IMR-90 (cell line): ENCODE results near the gene CHN1. TPM values are rescaled to one million over a fixed set of nuclear protein-coding genes. Genes with fewer than 3 reads are reported as not detected.

Experiments
- ATAC-seq: fragments of 200-7000 bp; cut with Tn5 transposase; 2 replicates; pipeline ENCODE4 v1.9.1; 2020; ENCODE audit warnings: low read depth, mild to moderate bottlenecking, moderate library complexity
- BruUV-seq: library from RNA; stranded (reverse); fragments of 400-500 nt; replicated peaks from 2 replicates; lab custom pipeline; 2021; lab: Mats Ljungman, UMichigan
- CTCF ChIA-PET: fragments of 300-600 bp; formaldehyde crosslinking; extraction: SDS; loops from one replicate; lab custom pipeline; 2021; ENCODE audit warnings: antibody characterized with exemption; lab: Yijun Ruan, JAX
- POLR2A ChIA-PET: fragments of 300-600 bp; sonication (Branson Sonifier 250); formaldehyde crosslinking; loops from one replicate; lab custom pipeline; 2022; ENCODE audit warnings: antibody characterized with exemption; ENCODE audit not compliant: unreplicated experiment; lab: Charles Lee
- DNase-seq: peaks from one replicate; pipeline ENCODE4 v3.0.0; 2013
- H2AFZ ChIP-seq: replicated peaks from 2 replicates; pipeline ENCODE3; 2013; ENCODE audit warnings: low read length, mild to moderate bottlenecking; ENCODE audit not compliant: poor library complexity
- H2AK5ac ChIP-seq: 2 replicates; pipeline ENCODE4 v1.6.1; 2013; ENCODE audit warnings: low read depth, low read length, inconsistent platforms
- H2AK9ac ChIP-seq: replicated peaks from 2 replicates; pipeline ENCODE3; 2013; ENCODE audit warnings: mild to moderate bottlenecking, low read depth, low read length, moderate library complexity; ENCODE audit not compliant: poor library complexity
- H2BK120ac ChIP-seq: 2 replicates; pipeline ENCODE4 v1.6.1; 2013; ENCODE audit warnings: low read depth, low read length, inconsistent platforms
- H2BK15ac ChIP-seq: 3 replicates; pipeline ENCODE4 v1.6.1; 2013; ENCODE audit warnings: low read depth, low read length, inconsistent platforms
- H2BK20ac ChIP-seq: 2 replicates; pipeline ENCODE4 v1.6.1; 2013; ENCODE audit warnings: low read depth, mild to moderate bottlenecking, inconsistent platforms, low read length, moderate library complexity
- H2BK5ac ChIP-seq: 2 replicates; pipeline ENCODE4 v1.6.1; 2013; ENCODE audit warnings: mild to moderate bottlenecking, low read depth, low read length, inconsistent platforms; ENCODE audit not compliant: poor library complexity, severe bottlenecking
- H3K14ac ChIP-seq: replicated peaks from 2 replicates; pipeline ENCODE4 v1.6.1; 2013; ENCODE audit warnings: low read depth, low read length, inconsistent platforms
- H3K18ac ChIP-seq: 2 replicates; pipeline ENCODE4 v1.6.1; 2013; ENCODE audit warnings: low read depth, low read length, control low read depth
- H3K23ac ChIP-seq: 2 replicates; pipeline ENCODE4 v1.6.1; 2013; ENCODE audit warnings: low read depth, low read length, inconsistent platforms
- H3K27ac ChIP-seq: 2 replicates; pipeline ENCODE4 v1.5.1; 2013; ENCODE audit warnings: mild to moderate bottlenecking, control low read depth, low read length; ENCODE audit not compliant: insufficient read depth
- H3K27me3 ChIP-seq: 2 replicates; pipeline ENCODE4 v1.6.1; 2013; ENCODE audit warnings: low read length; ENCODE audit not compliant: control insufficient read depth, insufficient read depth
- H3K36me3 ChIP-seq: 2 replicates; pipeline ENCODE4 v1.6.1; 2013; ENCODE audit warnings: low read length, mixed read lengths; ENCODE audit not compliant: control insufficient read depth, insufficient read depth
- H3K4ac ChIP-seq: 2 replicates; pipeline ENCODE4 v1.6.1; 2013; ENCODE audit warnings: low read depth, low read length, inconsistent platforms
- H3K4me1 ChIP-seq: 2 replicates; pipeline ENCODE4 v1.6.1; 2013; ENCODE audit warnings: low read length, mixed read lengths; ENCODE audit not compliant: control insufficient read depth, insufficient read depth
- H3K4me2 ChIP-seq: 2 replicates; pipeline ENCODE4 v1.6.1; 2013; ENCODE audit warnings: low read depth, mild to moderate bottlenecking, control low read depth, low read length, moderate library complexity
- H3K4me3 ChIP-seq: 2 replicates; pipeline ENCODE4 v1.5.1; 2013; ENCODE audit warnings: low read depth, mild to moderate bottlenecking, control low read depth, low read length, moderate library complexity; ENCODE audit not compliant: insufficient read depth
- H3K56ac ChIP-seq: 2 replicates; pipeline ENCODE4 v1.6.1; 2013; ENCODE audit warnings: low read length, inconsistent platforms; ENCODE audit not compliant: insufficient read depth; ENCODE audit errors: extremely low read depth
- H3K79me1 ChIP-seq, 2 experiments: 2 replicates each; pipeline ENCODE4 v1.6.1; 2013; ENCODE audit warnings: low read length in 2 of 2, inconsistent platforms in 1 of 2, low read depth in 1 of 2
- H3K9ac ChIP-seq: 2 replicates; pipeline ENCODE4 v1.6.1; 2013; ENCODE audit warnings: low read depth, low read length, control low read depth
- H3K9me1 ChIP-seq: 2 replicates; pipeline ENCODE4 v1.6.1; 2013; ENCODE audit warnings: low read length, inconsistent platforms; ENCODE audit not compliant: insufficient read depth
- H3K9me3 ChIP-seq: 2 replicates; pipeline ENCODE4 v1.6.1; 2013; ENCODE audit warnings: low read length; ENCODE audit not compliant: control insufficient read depth, insufficient read depth
- H4K20me1 ChIP-seq: 2 replicates; pipeline ENCODE4 v1.6.1; 2013; ENCODE audit warnings: low read length, inconsistent platforms; ENCODE audit not compliant: insufficient read depth
- H4K5ac ChIP-seq: 2 replicates; pipeline ENCODE4 v1.6.1; 2013; ENCODE audit warnings: mild to moderate bottlenecking, low read depth, low read length, control low read depth
- H4K8ac ChIP-seq, 2 experiments: 2 replicates each; pipeline ENCODE4 v1.6.1; 2013; ENCODE audit warnings: low read depth in 2 of 2, low read length in 2 of 2, control low read depth in 1 of 2, inconsistent platforms in 1 of 2
- H4K91ac ChIP-seq: 2 replicates; pipeline ENCODE4 v1.6.1; 2013; ENCODE audit warnings: low read depth, low read length, inconsistent platforms; ENCODE audit not compliant: insufficient read depth
- BHLHE40 ChIP-seq: fragments of 150-350 bp; IDR thresholded peaks from 2 replicates; pipeline ENCODE4 v1.6.1; 2016; ENCODE audit warnings: mild to moderate bottlenecking, low read depth, low read length
- CEBPB ChIP-seq: IDR thresholded peaks from 2 replicates; pipeline ENCODE4 v1.6.1; 2012; ENCODE audit warnings: low read depth, low read length, improper control_type of control experiment
- CHD1 ChIP-seq: IDR thresholded peaks from 2 replicates; pipeline ENCODE4 v1.6.1; 2012; ENCODE audit warnings: low read depth, low read length, improper control_type of control experiment
- FOS ChIP-seq: fragments of 150-350 bp; IDR thresholded peaks from 2 replicates; pipeline ENCODE4 v1.6.1; 2016; ENCODE audit warnings: low read depth, low read length
- MAFK ChIP-seq: IDR thresholded peaks from 2 replicates; pipeline ENCODE4 v1.6.1; 2012; ENCODE audit warnings: low read depth, low read length, improper control_type of control experiment
- MAZ ChIP-seq: IDR thresholded peaks from 2 replicates; pipeline ENCODE4 v1.6.1; 2012; ENCODE audit warnings: low read depth, mild to moderate bottlenecking, low read length, improper control_type of control experiment, moderate library complexity, borderline replicate concordance
- MXI1 ChIP-seq: IDR thresholded peaks from 2 replicates; pipeline ENCODE4 v1.6.1; 2012; ENCODE audit warnings: low read depth, mild to moderate bottlenecking, low read length, moderate library complexity, borderline replicate concordance
- NFE2L2 ChIP-seq: fragments of 150-350 bp; IDR thresholded peaks from 2 replicates; pipeline ENCODE4 v1.6.1; 2016; ENCODE audit warnings: low read depth, mild to moderate bottlenecking, low read length
- POLR2A ChIP-seq: IDR thresholded peaks from 2 replicates; pipeline ENCODE4 v1.6.1; 2012; ENCODE audit warnings: mild to moderate bottlenecking, low read depth, low read length
- RAD21 ChIP-seq: IDR thresholded peaks from 2 replicates; pipeline ENCODE4 v1.6.1; 2012; ENCODE audit warnings: low read length, improper control_type of control experiment
- RCOR1 ChIP-seq: IDR thresholded peaks from 2 replicates; pipeline ENCODE4 v1.6.1; 2012; ENCODE audit warnings: mild to moderate bottlenecking, low read length, improper control_type of control experiment; ENCODE audit not compliant: insufficient replicate concordance
- RFX5 ChIP-seq: IDR thresholded peaks from 2 replicates; pipeline ENCODE4 v1.8.0; 2012; ENCODE audit warnings: low read depth, mild to moderate bottlenecking, low read length, moderate library complexity
- SMC3 ChIP-seq: fragments of 150-350 bp; IDR thresholded peaks from 2 replicates; pipeline ENCODE4 v1.6.1; 2016; ENCODE audit warnings: low read depth, mild to moderate bottlenecking, antibody characterized with exemption, low read length, moderate library complexity
- WGBS, 2 experiments: methylation state at CpG; one replicate each; pipeline versions ENCODE4 v1.1.5 to v1.1.7; 2013; ENCODE audit warnings: missing lambda C conversion rate in 2 of 2; ENCODE audit not compliant: insufficient read length in 1 of 2; ENCODE audit errors: extremely low coverage in 2 of 2; 5-methylcytosine and 5-hydroxymethylcytosine counted together
- dilution Hi-C: fragments of 300-500 bp; cut with HindIII; formaldehyde crosslinking; loops from one replicate; pipeline ENCODE4 v1.14.3; 2018; ENCODE audit warnings: low sequenced_read_pairs; ENCODE audit not compliant: unreplicated experiment
- in situ Hi-C: fragments of 300-500 bp; cut with MboI; formaldehyde crosslinking; loops from 3 replicates; pipeline ENCODE4 v1.14.3; 2019; ENCODE audit warnings: low sequenced_read_pairs, inconsistent platforms, mixed read lengths
- intact Hi-C: fragments of 100-400 bp; cut with micrococcal nuclease; formaldehyde crosslinking; loops from 2 replicates; pipeline ENCODE4 v1.10.0; 2022
- polyA plus RNA-seq, 3 experiments: library from polyadenylated mRNA; depleted of rRNA; stranded (reverse); fragments of >200 nt; gene quantifications; 2 replicates each; pipeline ENCODE4 v1.2.3, GENCODE V29; 2012; ENCODE audit warnings: low replicate concordance in 1 of 3
- total RNA-seq: library from RNA; depleted of rRNA; stranded (reverse); fragments of >200 nt; gene quantifications from 2 replicates; pipeline ENCODE4 v1.2.3, GENCODE V29; 2012
- TF ChIP-seq, protein P1 (sequence below): fragments of 150-350 bp; IDR thresholded peaks from 2 replicates; pipeline ENCODE4 v1.6.1; 2017; ENCODE audit warnings: mild to moderate bottlenecking, antibody characterized with exemption, low read length, low read depth
- TF ChIP-seq, protein P2 (sequence below): fragments of 150-350 bp; IDR thresholded peaks from 2 replicates; pipeline ENCODE4 v1.6.1; 2016; ENCODE audit warnings: low read depth, mild to moderate bottlenecking, low read length, moderate library complexity, borderline replicate concordance
- TF ChIP-seq, protein P3 (sequence below): conservative IDR thresholded peaks from 2 replicates; pipeline ENCODE4 v1.5.1; 2012; ENCODE audit warnings: mild to moderate bottlenecking, low read depth, low read length, improper control_type of control experiment

CHN1 gene
- total and polyA plus RNA-seq, 2 of the 4 experiments (the other 2 are of a cell fraction) = 58.4 to 66.9 TPM

DNA sequence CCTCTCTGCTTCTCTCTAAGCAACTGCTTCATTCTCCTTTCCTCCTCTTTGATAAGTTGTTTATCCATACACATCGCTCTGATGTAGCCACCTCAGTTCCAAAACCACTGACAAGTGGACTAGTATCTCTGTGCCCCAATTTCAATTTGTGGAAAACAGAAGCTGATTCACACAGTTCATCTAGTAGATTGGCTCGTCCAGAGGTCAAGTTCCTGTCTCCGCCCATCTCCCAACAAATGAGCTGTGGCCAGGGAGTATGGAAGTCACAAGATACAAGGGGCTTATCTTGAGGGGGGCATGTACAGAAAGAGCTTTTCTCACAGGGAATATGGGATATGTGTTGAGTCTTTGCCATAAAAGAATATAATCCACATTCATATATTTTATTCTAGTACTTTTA, 17.7 kb upstream of the CHN1 start:
- Histone ChIP-seq H4K8ac (no peak overlapping the region), H3K14ac (no peak overlapping the region), H2BK120ac (no peak overlapping the region), H3K18ac (no peak overlapping the region), H3K56ac (no peak overlapping the region), H3K27me3 (no peaks in the 10 kb centered on the region), H2AK9ac (no peak overlapping the region), H4K5ac (no peak overlapping the region), H2BK5ac (no peak overlapping the region), H4K91ac (no peak overlapping the region), H4K20me1 (no peaks in the 10 kb centered on the region), H3K9ac (no peak overlapping the region), H2AFZ (no peak overlapping the region), H2AK5ac (no peak overlapping the region), H3K4me2 (no peak overlapping the region), H3K4ac (no peak overlapping the region), H3K4me3 (no peak overlapping the region), H3K36me3 (no peaks in the 10 kb centered on the region), H3K23ac (no peak overlapping the region), H3K79me1 (no peaks in the 10 kb centered on the region), H3K4me1 (no peaks in the 10 kb centered on the region; the same call in 1 of the 2 replicates), H3K9me3 (no peaks in the 10 kb centered on the region), H2BK15ac (no peak overlapping the region), H2BK20ac (no peak overlapping the region), H3K27ac (no peak overlapping the region), H3K9me1 (0 out of 2 replicates have a peak, but pooled peaks cover 3% of the 10 kb centered on the region)
- ChIA-PET CTCF (no interaction called here), POLR2A (no interaction called here)
- TF ChIP-seq MXI1 = no peak
- TF ChIP-seq RAD21 = no peak
- TF ChIP-seq, protein P1, sequence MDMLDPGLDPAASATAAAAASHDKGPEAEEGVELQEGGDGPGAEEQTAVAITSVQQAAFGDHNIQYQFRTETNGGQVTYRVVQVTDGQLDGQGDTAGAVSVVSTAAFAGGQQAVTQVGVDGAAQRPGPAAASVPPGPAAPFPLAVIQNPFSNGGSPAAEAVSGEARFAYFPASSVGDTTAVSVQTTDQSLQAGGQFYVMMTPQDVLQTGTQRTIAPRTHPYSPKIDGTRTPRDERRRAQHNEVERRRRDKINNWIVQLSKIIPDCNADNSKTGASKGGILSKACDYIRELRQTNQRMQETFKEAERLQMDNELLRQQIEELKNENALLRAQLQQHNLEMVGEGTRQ = no peak
- TF ChIP-seq CEBPB = no peak
- no peak for TF ChIP-seq BHLHE40
- TF ChIP-seq CHD1 = no peak
- TF ChIP-seq POLR2A = no peak
- TF ChIP-seq, protein P2, sequence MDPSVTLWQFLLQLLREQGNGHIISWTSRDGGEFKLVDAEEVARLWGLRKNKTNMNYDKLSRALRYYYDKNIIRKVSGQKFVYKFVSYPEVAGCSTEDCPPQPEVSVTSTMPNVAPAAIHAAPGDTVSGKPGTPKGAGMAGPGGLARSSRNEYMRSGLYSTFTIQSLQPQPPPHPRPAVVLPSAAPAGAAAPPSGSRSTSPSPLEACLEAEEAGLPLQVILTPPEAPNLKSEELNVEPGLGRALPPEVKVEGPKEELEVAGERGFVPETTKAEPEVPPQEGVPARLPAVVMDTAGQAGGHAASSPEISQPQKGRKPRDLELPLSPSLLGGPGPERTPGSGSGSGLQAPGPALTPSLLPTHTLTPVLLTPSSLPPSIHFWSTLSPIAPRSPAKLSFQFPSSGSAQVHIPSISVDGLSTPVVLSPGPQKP = no peak
- no peak for TF ChIP-seq MAFK
- no peak for TF ChIP-seq MAZ
- no peak for TF ChIP-seq FOS
- no peak for TF ChIP-seq SMC3
- TF ChIP-seq NFE2L2 = no peak
- TF ChIP-seq RFX5 = no peak
- TF ChIP-seq, protein P3, sequence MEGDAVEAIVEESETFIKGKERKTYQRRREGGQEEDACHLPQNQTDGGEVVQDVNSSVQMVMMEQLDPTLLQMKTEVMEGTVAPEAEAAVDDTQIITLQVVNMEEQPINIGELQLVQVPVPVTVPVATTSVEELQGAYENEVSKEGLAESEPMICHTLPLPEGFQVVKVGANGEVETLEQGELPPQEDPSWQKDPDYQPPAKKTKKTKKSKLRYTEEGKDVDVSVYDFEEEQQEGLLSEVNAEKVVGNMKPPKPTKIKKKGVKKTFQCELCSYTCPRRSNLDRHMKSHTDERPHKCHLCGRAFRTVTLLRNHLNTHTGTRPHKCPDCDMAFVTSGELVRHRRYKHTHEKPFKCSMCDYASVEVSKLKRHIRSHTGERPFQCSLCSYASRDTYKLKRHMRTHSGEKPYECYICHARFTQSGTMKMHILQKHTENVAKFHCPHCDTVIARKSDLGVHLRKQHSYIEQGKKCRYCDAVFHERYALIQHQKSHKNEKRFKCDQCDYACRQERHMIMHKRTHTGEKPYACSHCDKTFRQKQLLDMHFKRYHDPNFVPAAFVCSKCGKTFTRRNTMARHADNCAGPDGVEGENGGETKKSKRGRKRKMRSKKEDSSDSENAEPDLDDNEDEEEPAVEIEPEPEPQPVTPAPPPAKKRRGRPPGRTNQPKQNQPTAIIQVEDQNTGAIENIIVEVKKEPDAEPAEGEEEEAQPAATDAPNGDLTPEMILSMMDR = no peak
- no peak for TF ChIP-seq RCOR1
- in situ Hi-C loops (no loop called here), dilution Hi-C loops (no loop called here), intact Hi-C loops (no loop called here)
- DNase-seq (no peak), ATAC-seq (no peak)
- WGBS, 2 experiments = no CpG with 5 or more reads among the region's 3 CpGs
- BruUV-seq = no TSS peak
